Liver (tissue), 9 donors: ENCODE data around the gene FA2H. TPM values are rescaled to one million over a fixed set of nuclear protein-coding genes. Genes with fewer than 3 reads are reported as not detected.

Source experiments
- DNase-seq: peaks from one replicate; pipeline ENCODE4 v3.0.0-alpha.2; 2017; ENCODE audit warnings: low spot score
- H3K27ac ChIP-seq, 2 donors: one replicate each; pipeline ENCODE4 v1.7.0; 2013; ENCODE audit warnings: inconsistent platforms in 2 of 2, low read length in 2 of 2, control low read depth in 1 of 2, low read depth in 1 of 2, mild to moderate bottlenecking in 1 of 2
- H3K27me3 ChIP-seq, 4 donors: one replicate each; pipeline versions ENCODE4 v1.6.1 to v1.7.0; 2013; ENCODE audit warnings: low read length in 3 of 4, inconsistent platforms in 1 of 4, mild to moderate bottlenecking in 1 of 4, moderate library complexity in 1 of 4; ENCODE audit not compliant: control insufficient read depth in 4 of 4, insufficient read depth in 4 of 4
- H3K36me3 ChIP-seq, 4 donors: one replicate each; pipeline versions ENCODE4 v1.6.1 to v1.7.0; 2013; ENCODE audit warnings: low read length in 3 of 4, mild to moderate bottlenecking in 3 of 4, low read depth in 1 of 4, moderate library complexity in 1 of 4; ENCODE audit not compliant: control insufficient read depth in 4 of 4, insufficient read depth in 3 of 4
- H3K4me1 ChIP-seq, 4 donors: one replicate each; pipeline versions ENCODE4 v1.6.1 to v1.7.0; 2013; ENCODE audit warnings: low read length in 3 of 4, mild to moderate bottlenecking in 3 of 4, moderate library complexity in 1 of 4; ENCODE audit not compliant: control insufficient read depth in 4 of 4, insufficient read depth in 4 of 4
- H3K4me3 ChIP-seq, 3 donors: one replicate each; pipeline versions ENCODE4 v1.6.1 to v1.7.0; 2013; ENCODE audit warnings: low read length in 3 of 3, control low read depth in 1 of 3, low read depth in 1 of 3, mild to moderate bottlenecking in 1 of 3
- H3K9ac ChIP-seq, 2 donors: one replicate each; pipeline ENCODE4 v1.7.0; 2013; ENCODE audit warnings: low read length in 2 of 2, mild to moderate bottlenecking in 2 of 2, moderate library complexity in 2 of 2, control low read depth in 1 of 2, low read depth in 1 of 2
- H3K9me3 ChIP-seq, 4 donors: one replicate each; pipeline versions ENCODE4 v1.6.1 to v1.7.0; 2013; ENCODE audit warnings: low read length in 3 of 4; ENCODE audit not compliant: control insufficient read depth in 4 of 4
- ATF3 ChIP-seq: IDR thresholded peaks from 2 replicates; pipeline ENCODE4 v1.6.1; 2016; ENCODE audit warnings: antibody characterized with exemption
- CTCF ChIP-seq: fragments of 150-350 bp; IDR thresholded peaks from 2 replicates; pipeline ENCODE4 v1.5.1; 2017; ENCODE audit warnings: improper control_type of control experiment, low read depth, low read length; ENCODE audit not compliant: missing input control
- EGR1 ChIP-seq, 2 donors: IDR thresholded peaks; 2 replicates each; pipeline ENCODE4 v1.6.1; 2016 to 2018; ENCODE audit warnings: antibody characterized with exemption in 2 of 2, low read depth in 2 of 2
- FOXA1 ChIP-seq: IDR thresholded peaks from 2 replicates; pipeline ENCODE4 v1.6.1; 2016; ENCODE audit warnings: antibody characterized with exemption
- FOXA2 ChIP-seq: IDR thresholded peaks from 2 replicates; pipeline ENCODE4 v1.6.1; 2016; ENCODE audit warnings: antibody characterized with exemption
- HNF4A ChIP-seq, 2 donors: conservative IDR thresholded peaks; 2 replicates each; pipeline ENCODE4 v1.6.1; 2016; ENCODE audit warnings: antibody characterized with exemption in 2 of 2, mild to moderate bottlenecking in 2 of 2
- HNF4G ChIP-seq: IDR thresholded peaks from 2 replicates; pipeline ENCODE4 v1.6.1; 2016; ENCODE audit warnings: antibody characterized with exemption
- JUND ChIP-seq, 2 donors: IDR thresholded peaks; 2 replicates each; pipeline ENCODE4 v1.6.1; 2016; ENCODE audit warnings: antibody characterized with exemption in 2 of 2
- MAX ChIP-seq: IDR thresholded peaks from 2 replicates; pipeline ENCODE4 v1.6.1; 2016; ENCODE audit warnings: antibody characterized with exemption
- NR2F2 ChIP-seq: IDR thresholded peaks from 2 replicates; pipeline ENCODE4 v1.6.1; 2016; ENCODE audit warnings: antibody characterized with exemption
- RAD21 ChIP-seq, 2 donors: IDR thresholded peaks; 2 replicates each; pipeline ENCODE4 v1.6.1; 2016; ENCODE audit warnings: antibody characterized with exemption in 2 of 2, mild to moderate bottlenecking in 2 of 2
- REST ChIP-seq: IDR thresholded peaks from 2 replicates; pipeline ENCODE4 v1.6.1; 2016; ENCODE audit warnings: antibody characterized with exemption, mild to moderate bottlenecking
- RXRA ChIP-seq, 2 donors: IDR thresholded peaks; 2 replicates each; pipeline ENCODE4 v1.6.1; 2017 to 2018; ENCODE audit warnings: antibody characterized with exemption in 2 of 2, mild to moderate bottlenecking in 1 of 2
- SP1 ChIP-seq: IDR thresholded peaks from 2 replicates; pipeline ENCODE4 v1.6.1; 2018; ENCODE audit warnings: antibody characterized with exemption, mild to moderate bottlenecking
- TAF1 ChIP-seq: conservative IDR thresholded peaks from 2 replicates; pipeline ENCODE4 v1.6.1; 2016; ENCODE audit warnings: antibody characterized with exemption, mild to moderate bottlenecking
- ZBTB33 ChIP-seq: IDR thresholded peaks from 2 replicates; pipeline ENCODE4 v1.6.1; 2016; ENCODE audit warnings: antibody characterized with exemption
- WGBS: extraction: QIAGEN DNeasy Blood & Tissue Kit; methylation state at CpG from one replicate; pipeline ENCODE4 v1.1.7; 2013; 5-methylcytosine and 5-hydroxymethylcytosine counted together
- polyA plus RNA-seq, 2 donors: library from polyadenylated mRNA; stranded (reverse) in 1 of 2; unstranded in 1 of 2; fragments of 200-250 nt in 1 of 2; fragments of >200 nt in 1 of 2; fragmentation: Nextera tagmentation in 1 of 2; extraction: Ambion mirVana in 1 of 2; gene quantifications; one replicate each; pipeline versions ENCODE4 v1.2.1 to v1.2.3, GENCODE V29; 2013 to 2015
- total RNA-seq, 2 donors: library from RNA; depleted of rRNA; stranded (reverse); fragments of >200 nt; gene quantifications; one replicate each; pipeline ENCODE4 v1.2.3, GENCODE V29; 2014
- donor health status: healthy.
- donor health status: healthy.
- donor health status: healthy.
- donor health status: healthy.
- donor health status: healthy.

The FA2H gene
- total and polyA plus RNA-seq, 4 donors = 0.02 to 0.17 (median 0.14) TPM; not detected in 1

GRCh38 chr16:74743668-74744299 is 30.8 kb downstream of the FA2H start:
- Histone ChIP-seq H3K9ac (no peak overlapping the region), H3K27me3 (no peaks in the 10 kb centered on the region), H3K27ac (no peak overlapping the region), H3K4me1 (no peaks in the 10 kb centered on the region), H3K9me3 (no peaks in the 10 kb centered on the region), H3K4me3 (no peak overlapping the region), H3K36me3 (no peaks in the 10 kb centered on the region)
- DNase-seq = no peak
- TF ChIP-seq FOXA1 (no peak), REST (no peak), HNF4G (no peak), FOXA2 (no peak), SP1 (no peak), MAX (no peak), EGR1 (IDR thresholded peaks at IDR 0.05; ENCODE audit: low read depth in 2 of 2) (no peak), ZBTB33 (no peak), ATF3 (no peak), RXRA (IDR thresholded peaks at IDR 0.05) (no peak), RAD21 (IDR thresholded peaks at IDR 0.05) (no peak), HNF4A (conservative IDR thresholded peaks at IDR 0.05) (no peak), JUND (IDR thresholded peaks at IDR 0.05) (no peak), TAF1 (no peak), CTCF (no peak), NR2F2 (no peak)
- 49% methylated on average over 15 of the region's 15 CpGs for WGBS
